ENCODE data around the gene MTSS2. TPM values are rescaled to one million over a fixed set of nuclear protein-coding genes. Genes with fewer than 3 reads are reported as not detected.

MTSS2 gene
- total and polyA plus RNA-seq, 2 of the 4 experiments (the other 2 are of a cell fraction): 9.1 to 86.2 TPM

DNA sequence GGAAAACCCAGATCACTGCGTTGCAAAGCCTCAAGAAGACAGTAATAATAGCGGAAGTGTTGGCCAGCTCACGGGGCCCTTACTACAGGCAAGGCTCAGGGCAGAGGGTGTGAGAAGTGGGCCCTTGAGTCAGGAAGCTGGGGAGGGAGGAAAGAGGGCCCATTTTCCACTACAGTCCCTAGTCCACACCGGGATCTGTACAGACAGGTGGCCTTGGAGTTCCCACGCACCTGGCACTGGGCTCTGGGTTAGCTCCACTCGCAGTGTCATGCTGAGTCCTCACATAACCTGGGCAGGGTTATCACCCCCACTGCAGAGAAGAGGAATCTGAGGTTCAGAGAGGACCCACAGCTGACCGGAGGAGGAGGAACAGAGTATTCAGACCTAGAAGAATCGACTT lies 16.8 kb upstream of the MTSS2 start:
- dilution Hi-C loops (cut with HindIII; ENCODE audit: low sequenced_read_pairs, unreplicated experiment): no loop called here

More for the DNA sequence above, 16.8 kb upstream of the MTSS2 start:
- Histone ChIP-seq H3K9ac (ENCODE audit: low read depth, low read length) (peak overlapping the region; percentile 34), H2BK120ac (ENCODE audit: low read depth, low read length) (peak overlapping the region; percentile 99), H3K27ac (ENCODE audit: insufficient read depth, low read length) (peak overlapping the region; percentile 80), H3K4me3 (ENCODE audit: insufficient read depth, low read depth, low read length) (no peak overlapping the region), H3K14ac (replicated peaks; ENCODE audit: low read depth, low read length) (peak overlapping the region; percentile 94), H2BK15ac (ENCODE audit: low read depth, low read length) (peak overlapping the region; percentile 53; the same call in 2 of the 3 replicates), H3K9me1 (ENCODE audit: insufficient read depth, low read length) (peaks cover 53% of the 10 kb centered on the region), H2AK9ac (replicated peaks; ENCODE audit: low read depth, low read length, poor library complexity) (peak overlapping the region; percentile 86), H2AFZ (replicated peaks; ENCODE audit: low read length, poor library complexity) (peak overlapping the region; percentile 89), H4K5ac (ENCODE audit: low read depth, low read length) (peak overlapping the region; percentile 73), H4K91ac (ENCODE audit: insufficient read depth, low read depth, low read length) (peak overlapping the region; percentile 99), H3K23ac (ENCODE audit: low read depth, low read length) (peak overlapping the region; percentile 75), H3K79me1 (ENCODE audit: low read depth in 1 of 2, low read length in 2 of 2) (peaks cover 0 to 50% of the 10 kb centered on the region in 2 experiments; a peak in 2 of 4 replicates), H3K36me3 (ENCODE audit: control insufficient read depth, insufficient read depth, low read length) (no peaks in the 10 kb centered on the region; the same call in 1 of the 2 replicates), H3K4me1 (ENCODE audit: control insufficient read depth, insufficient read depth, low read length) (peaks cover 65% of the 10 kb centered on the region), H3K18ac (ENCODE audit: low read depth, low read length) (peak overlapping the region; percentile 71), H4K20me1 (ENCODE audit: insufficient read depth, low read length) (no peaks in the 10 kb centered on the region), H2BK5ac (ENCODE audit: low read depth, low read length, poor library complexity, severe bottlenecking) (peak overlapping the region; percentile 96), H3K27me3 (ENCODE audit: control insufficient read depth, insufficient read depth, low read length) (no peaks in the 10 kb centered on the region), H3K4ac (ENCODE audit: low read depth, low read length) (peak overlapping the region; percentile 97), H2BK20ac (ENCODE audit: low read depth, low read length) (peak overlapping the region; percentile 97), H2AK5ac (ENCODE audit: low read depth, low read length) (peak overlapping the region; percentile 100), H3K9me3 (ENCODE audit: control insufficient read depth, insufficient read depth, low read length) (no peaks in the 10 kb centered on the region), H3K4me2 (ENCODE audit: low read depth, low read length) (no peak overlapping the region), H3K56ac (ENCODE audit: extremely low read depth, insufficient read depth, low read length) (peak overlapping the region; percentile 23; the same call in 1 of the 2 replicates), H4K8ac (ENCODE audit: low read depth in 2 of 2, low read length in 2 of 2) (peak overlapping the region; percentile 4 to 73)
- DNase-seq (no peak), ATAC-seq (ENCODE audit: low read depth) (no peak)
- BruUV-seq (replicated peaks): no TSS peak
- ChIA-PET POLR2A (ENCODE audit: unreplicated experiment) (interaction anchor here (1.0 to 1.1 kb wide), 2 partner anchors 10 to 34 kb away, joined by 3 to 14 read pairs; no protein-coding TSS in a partner anchor), CTCF (interaction anchor here (0.9 to 2.0 kb wide), 5 partner anchors 12 to 50 kb away, joined by 3 to 12 read pairs (median 8); no protein-coding TSS in a partner anchor)
- no CpG with 5 or more reads among the region's 8 CpGs for WGBS, 2 experiments (ENCODE audit: extremely low coverage in 2 of 2, insufficient read length in 1 of 2)
- TF ChIP-seq, protein P1, sequence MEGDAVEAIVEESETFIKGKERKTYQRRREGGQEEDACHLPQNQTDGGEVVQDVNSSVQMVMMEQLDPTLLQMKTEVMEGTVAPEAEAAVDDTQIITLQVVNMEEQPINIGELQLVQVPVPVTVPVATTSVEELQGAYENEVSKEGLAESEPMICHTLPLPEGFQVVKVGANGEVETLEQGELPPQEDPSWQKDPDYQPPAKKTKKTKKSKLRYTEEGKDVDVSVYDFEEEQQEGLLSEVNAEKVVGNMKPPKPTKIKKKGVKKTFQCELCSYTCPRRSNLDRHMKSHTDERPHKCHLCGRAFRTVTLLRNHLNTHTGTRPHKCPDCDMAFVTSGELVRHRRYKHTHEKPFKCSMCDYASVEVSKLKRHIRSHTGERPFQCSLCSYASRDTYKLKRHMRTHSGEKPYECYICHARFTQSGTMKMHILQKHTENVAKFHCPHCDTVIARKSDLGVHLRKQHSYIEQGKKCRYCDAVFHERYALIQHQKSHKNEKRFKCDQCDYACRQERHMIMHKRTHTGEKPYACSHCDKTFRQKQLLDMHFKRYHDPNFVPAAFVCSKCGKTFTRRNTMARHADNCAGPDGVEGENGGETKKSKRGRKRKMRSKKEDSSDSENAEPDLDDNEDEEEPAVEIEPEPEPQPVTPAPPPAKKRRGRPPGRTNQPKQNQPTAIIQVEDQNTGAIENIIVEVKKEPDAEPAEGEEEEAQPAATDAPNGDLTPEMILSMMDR (conservative IDR thresholded peaks at IDR 0.05; ENCODE audit: low read depth, low read length): no peak
- TF ChIP-seq SMC3 (IDR thresholded peaks at IDR 0.05; ENCODE audit: low read depth, low read length) (no peak), BHLHE40 (IDR thresholded peaks at IDR 0.05; ENCODE audit: low read depth, low read length) (no peak), FOS (IDR thresholded peaks at IDR 0.05; ENCODE audit: low read depth, low read length) (no peak), RAD21 (IDR thresholded peaks at IDR 0.05; ENCODE audit: low read length) (no peak), MAFK (IDR thresholded peaks at IDR 0.05; ENCODE audit: low read depth, low read length) (no peak), NFE2L2 (IDR thresholded peaks at IDR 0.05; ENCODE audit: low read depth, low read length) (no peak), CEBPB (IDR thresholded peaks at IDR 0.05; ENCODE audit: low read depth, low read length) (no peak), POLR2A (IDR thresholded peaks at IDR 0.05; ENCODE audit: low read depth, low read length) (no peak), MAZ (IDR thresholded peaks at IDR 0.05; ENCODE audit: borderline replicate concordance, low read depth, low read length) (no peak), RFX5 (IDR thresholded peaks at IDR 0.05; ENCODE audit: low read depth, low read length) (no peak), RCOR1 (IDR thresholded peaks at IDR 0.05; ENCODE audit: insufficient replicate concordance, low read length) (no peak), CHD1 (IDR thresholded peaks at IDR 0.05; ENCODE audit: low read depth, low read length) (no peak), MXI1 (IDR thresholded peaks at IDR 0.05; ENCODE audit: borderline replicate concordance, low read depth, low read length) (no peak)
- TF ChIP-seq, protein P2, sequence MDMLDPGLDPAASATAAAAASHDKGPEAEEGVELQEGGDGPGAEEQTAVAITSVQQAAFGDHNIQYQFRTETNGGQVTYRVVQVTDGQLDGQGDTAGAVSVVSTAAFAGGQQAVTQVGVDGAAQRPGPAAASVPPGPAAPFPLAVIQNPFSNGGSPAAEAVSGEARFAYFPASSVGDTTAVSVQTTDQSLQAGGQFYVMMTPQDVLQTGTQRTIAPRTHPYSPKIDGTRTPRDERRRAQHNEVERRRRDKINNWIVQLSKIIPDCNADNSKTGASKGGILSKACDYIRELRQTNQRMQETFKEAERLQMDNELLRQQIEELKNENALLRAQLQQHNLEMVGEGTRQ (IDR thresholded peaks at IDR 0.05; ENCODE audit: low read depth, low read length): no peak
- TF ChIP-seq, protein P3, sequence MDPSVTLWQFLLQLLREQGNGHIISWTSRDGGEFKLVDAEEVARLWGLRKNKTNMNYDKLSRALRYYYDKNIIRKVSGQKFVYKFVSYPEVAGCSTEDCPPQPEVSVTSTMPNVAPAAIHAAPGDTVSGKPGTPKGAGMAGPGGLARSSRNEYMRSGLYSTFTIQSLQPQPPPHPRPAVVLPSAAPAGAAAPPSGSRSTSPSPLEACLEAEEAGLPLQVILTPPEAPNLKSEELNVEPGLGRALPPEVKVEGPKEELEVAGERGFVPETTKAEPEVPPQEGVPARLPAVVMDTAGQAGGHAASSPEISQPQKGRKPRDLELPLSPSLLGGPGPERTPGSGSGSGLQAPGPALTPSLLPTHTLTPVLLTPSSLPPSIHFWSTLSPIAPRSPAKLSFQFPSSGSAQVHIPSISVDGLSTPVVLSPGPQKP (IDR thresholded peaks at IDR 0.05; ENCODE audit: borderline replicate concordance, low read depth, low read length): no peak
- in situ Hi-C loops (cut with MboI; ENCODE audit: low sequenced_read_pairs): no loop called here
- intact Hi-C loops (cut with micrococcal nuclease): loop anchor here (1.0 kb wide), 1 partner anchor 36 kb away; no protein-coding TSS in a partner anchor

All from IMR-90 (cell line).